ENCODE results near the gene NFXL1.

GRCh38 chr4:47830265-47831025, 83.9 kb downstream of the NFXL1 start:
- no peak for TF ChIP-seq EZH2 (IDR thresholded peaks at IDR 0.05; ENCODE audit: low read length, missing control alignments)
- no peak for TF ChIP-seq CTCF (conservative IDR thresholded peaks at IDR 0.05 in 1 of 2, IDR thresholded peaks at IDR 0.05 in 1 of 2; ENCODE audit: low read depth in 1 of 2, low read length in 2 of 2)
